HG03108 (cell line): ENCODE data around the gene TIGD1.

Experiments used
- ATAC-seq: cut with Tn5 transposase; IDR thresholded peaks from one replicate; pipeline ENCODE4 v1.9.1; 2021; ENCODE audit warnings: moderate library complexity; ENCODE audit not compliant: unreplicated experiment

TIGD1 gene

GRCh38 chr2:232524771-232525170, 25.6 kb downstream of the TIGD1 start:
- ATAC-seq: no peak

GRCh38 chr2:232523682-232524597, 26.4 kb downstream of the TIGD1 start:
- no peak for ATAC-seq

GRCh38 chr2:232523402-232523681, 27.0 kb downstream of the TIGD1 start:
- no peak for ATAC-seq

- ATAC-seq: no peak
Measured at GRCh38 chr2:232522623-232523401, 27.5 kb downstream of the TIGD1 start.

GRCh38 chr2:232521959-232522622, 28.3 kb downstream of the TIGD1 start:
- no peak for ATAC-seq

- no peak for ATAC-seq
Measured at GRCh38 chr2:232521098-232521497, 29.3 kb downstream of the TIGD1 start.

GRCh38 chr2:232520489-232520888, 29.9 kb downstream of the TIGD1 start:
- ATAC-seq: no peak

- no peak for ATAC-seq
Measured at GRCh38 chr2:232519581-232520438, 30.5 kb downstream of the TIGD1 start, which contains the start of gene PRSS56. TSS of gene PRSS56 (plus strand) at chr2:232520388. CDS start at chr2:232520599, 211 bp downstream.

- ATAC-seq: no peak
Measured at GRCh38 chr2:232518844-232519243, 31.5 kb downstream of the TIGD1 start.

GRCh38 chr2:232516551-232516950, 33.8 kb downstream of the TIGD1 start:
- no peak for ATAC-seq

- no peak for ATAC-seq
Measured at GRCh38 chr2:232515639-232516038, 34.7 kb downstream of the TIGD1 start.

- no peak for ATAC-seq
Measured at GRCh38 chr2:232513353-232513752, 37.0 kb downstream of the TIGD1 start.

- ATAC-seq: no peak
Measured at GRCh38 chr2:232512602-232513001, 37.8 kb downstream of the TIGD1 start.

GRCh38 chr2:232511336-232511890, 38.9 kb downstream of the TIGD1 start:
- no peak for ATAC-seq

- ATAC-seq: no peak
Measured at GRCh38 chr2:232508251-232508650, 42.1 kb downstream of the TIGD1 start.

- no peak for ATAC-seq
Measured at GRCh38 chr2:232506709-232507108, 43.6 kb downstream of the TIGD1 start.

GRCh38 chr2:232505856-232506255, 44.5 kb downstream of the TIGD1 start:
- no peak for ATAC-seq

- ATAC-seq: no peak
Measured at GRCh38 chr2:232504438-232504837, 45.9 kb downstream of the TIGD1 start.

GRCh38 chr2:232503809-232504323, 46.5 kb downstream of the TIGD1 start:
- ATAC-seq: no peak
